ENCODE measurements around the gene GSPT2.

The GSPT2 gene

DNA sequence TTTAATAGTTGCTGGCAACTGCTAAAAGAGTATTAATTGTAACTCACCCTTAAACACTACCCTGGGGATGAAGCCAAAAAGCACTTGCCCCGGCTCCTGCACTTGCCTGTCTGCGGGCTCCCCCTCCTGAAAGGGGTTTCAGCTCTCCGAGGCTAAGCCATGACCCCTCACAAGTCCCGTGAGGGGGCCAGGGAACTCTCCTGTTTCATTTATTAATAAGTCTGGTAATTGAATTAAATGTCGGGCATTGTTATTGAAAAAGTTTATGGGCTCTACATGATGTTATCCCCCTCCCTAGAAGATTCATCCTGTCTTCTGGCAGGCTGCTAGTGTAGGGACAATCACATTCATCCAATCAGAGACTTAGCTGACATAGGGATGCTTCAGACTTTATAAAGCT lies 23.3 kb downstream of the GSPT2 start:
- no peak for DNase-seq (ENCODE audit: extremely low read depth, insufficient read length)
- Histone ChIP-seq H3K4me3 (replicated peaks; ENCODE audit: low read depth, low read length) (no peak overlapping the region), H3K27me3 (replicated peaks; ENCODE audit: control insufficient read depth, insufficient read depth, low read length) (no peaks in the 10 kb centered on the region), H3K36me3 (ENCODE audit: control insufficient read depth, insufficient read depth, low read length) (no peaks in the 10 kb centered on the region)
- TF ChIP-seq, protein P1, sequence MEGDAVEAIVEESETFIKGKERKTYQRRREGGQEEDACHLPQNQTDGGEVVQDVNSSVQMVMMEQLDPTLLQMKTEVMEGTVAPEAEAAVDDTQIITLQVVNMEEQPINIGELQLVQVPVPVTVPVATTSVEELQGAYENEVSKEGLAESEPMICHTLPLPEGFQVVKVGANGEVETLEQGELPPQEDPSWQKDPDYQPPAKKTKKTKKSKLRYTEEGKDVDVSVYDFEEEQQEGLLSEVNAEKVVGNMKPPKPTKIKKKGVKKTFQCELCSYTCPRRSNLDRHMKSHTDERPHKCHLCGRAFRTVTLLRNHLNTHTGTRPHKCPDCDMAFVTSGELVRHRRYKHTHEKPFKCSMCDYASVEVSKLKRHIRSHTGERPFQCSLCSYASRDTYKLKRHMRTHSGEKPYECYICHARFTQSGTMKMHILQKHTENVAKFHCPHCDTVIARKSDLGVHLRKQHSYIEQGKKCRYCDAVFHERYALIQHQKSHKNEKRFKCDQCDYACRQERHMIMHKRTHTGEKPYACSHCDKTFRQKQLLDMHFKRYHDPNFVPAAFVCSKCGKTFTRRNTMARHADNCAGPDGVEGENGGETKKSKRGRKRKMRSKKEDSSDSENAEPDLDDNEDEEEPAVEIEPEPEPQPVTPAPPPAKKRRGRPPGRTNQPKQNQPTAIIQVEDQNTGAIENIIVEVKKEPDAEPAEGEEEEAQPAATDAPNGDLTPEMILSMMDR (IDR thresholded peaks at IDR 0.05; ENCODE audit: insufficient read depth, low read length, poor library complexity, severe bottlenecking) = no peak

DNA sequence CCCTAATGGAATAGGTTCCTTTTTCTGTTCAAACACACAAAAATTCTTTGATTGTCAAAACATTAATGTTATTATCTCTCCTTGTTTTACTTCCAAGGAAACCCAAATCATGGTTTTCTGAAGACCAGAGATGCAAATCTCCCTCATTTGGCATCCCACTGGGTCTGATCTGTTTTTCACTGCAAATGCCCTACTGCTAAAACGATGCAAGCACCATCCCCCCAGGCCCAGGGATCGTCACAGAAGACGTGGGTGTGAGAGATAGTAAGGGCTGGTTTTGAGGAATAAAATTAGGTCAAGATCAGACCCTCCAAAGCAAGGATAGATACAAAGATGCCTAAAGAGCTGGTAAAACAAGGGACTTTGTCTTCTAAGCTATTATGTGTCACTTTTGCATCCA lies 33.6 kb downstream of the GSPT2 start:
- no peaks in the 10 kb centered on the region for H3K36me3 ChIP-seq (ENCODE audit: control insufficient read depth, insufficient read depth, low read length)
- TF ChIP-seq, protein P1 (IDR thresholded peaks at IDR 0.05; ENCODE audit: insufficient read depth, low read length, poor library complexity, severe bottlenecking) = no peak
- DNase-seq (ENCODE audit: extremely low read depth, insufficient read length) = no peak
- no peaks in the 10 kb centered on the region for H3K27me3 ChIP-seq (replicated peaks; ENCODE audit: control insufficient read depth, insufficient read depth, low read length)
- no peak overlapping the region for H3K4me3 ChIP-seq (replicated peaks; ENCODE audit: low read depth, low read length)

DNA sequence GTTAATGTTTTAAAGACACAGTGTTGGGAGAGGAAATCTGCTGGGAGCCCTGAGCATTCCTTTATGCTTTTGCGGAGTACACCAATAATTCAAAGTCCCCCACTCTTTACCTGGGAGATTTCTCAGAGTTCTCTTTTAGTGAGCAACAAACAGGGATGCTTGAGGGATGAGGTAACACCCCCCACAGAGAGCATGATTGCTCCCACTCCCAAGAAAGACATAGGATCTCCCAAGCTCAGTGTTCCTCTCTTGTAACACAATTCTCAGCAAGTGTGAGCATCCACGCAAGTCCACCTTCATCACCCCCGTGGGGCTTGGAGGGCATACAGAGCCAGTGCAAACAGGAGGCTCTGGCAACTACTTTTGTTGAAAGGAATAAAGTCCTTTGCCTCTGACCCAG lies 36.1 kb downstream of the GSPT2 start:
- TF ChIP-seq, protein P1 (IDR thresholded peaks at IDR 0.05; ENCODE audit: insufficient read depth, low read length, poor library complexity, severe bottlenecking) = no peak

DNA sequence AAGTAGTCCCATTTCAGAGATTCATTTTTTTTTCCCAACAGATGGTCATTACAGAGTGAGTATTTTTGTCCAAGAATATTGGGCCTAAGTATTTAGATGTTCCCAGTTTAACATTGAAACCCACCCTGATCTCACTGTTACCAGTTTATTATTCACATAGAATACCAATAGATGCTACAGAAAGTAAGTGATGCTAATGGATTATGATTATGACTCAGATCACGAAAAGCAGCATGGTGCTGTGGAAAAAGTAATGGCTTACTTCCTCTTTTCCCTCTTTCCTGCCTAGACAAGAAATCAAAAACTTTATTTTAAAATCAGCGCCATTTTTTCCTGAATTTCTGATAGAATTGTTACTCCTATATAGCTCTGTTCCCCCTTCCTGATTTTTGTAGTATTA lies 51.9 kb downstream of the GSPT2 start:
- DNase-seq (ENCODE audit: extremely low read depth, insufficient read length) = no peak
- no peak overlapping the region for H3K4me3 ChIP-seq (replicated peaks; ENCODE audit: low read depth, low read length)
- no peaks in the 10 kb centered on the region for H3K27me3 ChIP-seq (replicated peaks; ENCODE audit: control insufficient read depth, insufficient read depth, low read length)
- no peaks in the 10 kb centered on the region for H3K36me3 ChIP-seq (ENCODE audit: control insufficient read depth, insufficient read depth, low read length)
- TF ChIP-seq, protein P1 (IDR thresholded peaks at IDR 0.05; ENCODE audit: insufficient read depth, low read length, poor library complexity, severe bottlenecking) = no peak

More for the DNA sequence above, 36.1 kb downstream of the GSPT2 start:
- Histone ChIP-seq H3K36me3 (ENCODE audit: control insufficient read depth, insufficient read depth, low read length) (no peaks in the 10 kb centered on the region), H3K4me3 (replicated peaks; ENCODE audit: low read depth, low read length) (no peak overlapping the region), H3K27me3 (replicated peaks; ENCODE audit: control insufficient read depth, insufficient read depth, low read length) (no peaks in the 10 kb centered on the region)
- DNase-seq (ENCODE audit: extremely low read depth, insufficient read length) = no peak

Data from GM06990 (cell line).